HG03354 (cell line): ENCODE data around the gene CYREN.

Experiments used
- ATAC-seq: cut with Tn5 transposase; IDR thresholded peaks from one replicate; pipeline ENCODE4 v1.9.1; 2021; ENCODE audit warnings: mild to moderate bottlenecking; ENCODE audit not compliant: unreplicated experiment, poor library complexity, severe bottlenecking

CYREN gene, protein sequence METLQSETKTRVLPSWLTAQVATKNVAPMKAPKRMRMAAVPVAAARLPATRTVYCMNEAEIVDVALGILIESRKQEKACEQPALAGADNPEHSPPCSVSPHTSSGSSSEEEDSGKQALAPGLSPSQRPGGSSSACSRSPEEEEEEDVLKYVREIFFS

DNA sequence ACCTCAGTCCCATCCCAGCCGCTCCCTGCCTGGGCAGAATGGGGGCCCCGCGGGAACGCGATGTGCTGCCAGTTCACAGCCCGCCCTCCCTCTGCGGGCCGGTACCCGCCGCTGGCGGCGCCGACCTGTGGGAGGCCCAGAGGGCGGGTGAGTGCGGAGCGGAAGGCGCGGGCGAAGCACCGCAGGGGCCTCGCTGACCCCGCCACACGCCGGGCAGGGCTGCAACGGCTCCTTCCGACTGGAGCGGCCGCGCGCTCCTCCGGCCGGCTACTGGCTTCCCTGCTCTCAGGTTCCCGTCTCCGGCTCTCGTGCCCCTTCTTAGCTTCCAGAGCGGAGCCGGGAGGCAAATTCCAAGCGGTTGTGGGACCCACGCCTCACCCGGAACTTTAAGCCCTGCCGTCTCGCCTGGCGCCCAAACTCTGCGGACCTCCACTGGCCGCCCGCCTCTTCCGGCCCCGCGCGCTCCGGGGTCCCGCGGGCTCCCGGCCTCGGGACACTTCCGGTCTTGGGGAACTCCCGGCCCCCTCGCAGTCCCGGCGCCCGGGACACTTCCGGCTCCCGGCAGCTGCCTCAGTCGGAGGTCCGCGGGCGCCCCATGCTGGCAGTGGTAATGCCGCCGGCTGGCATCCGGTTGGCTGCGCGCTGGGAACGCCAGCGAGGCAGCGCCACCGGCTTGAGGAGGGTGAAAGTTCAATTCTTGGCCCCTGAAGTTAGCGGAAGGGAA is at the start of gene CYREN:
CYREN (minus strand) TSS at position 434 of the 724 bp plus-strand sequence. CDS start 1,785 bp downstream, outside the sequence.
- peak; percentile 69 for ATAC-seq

DNA sequence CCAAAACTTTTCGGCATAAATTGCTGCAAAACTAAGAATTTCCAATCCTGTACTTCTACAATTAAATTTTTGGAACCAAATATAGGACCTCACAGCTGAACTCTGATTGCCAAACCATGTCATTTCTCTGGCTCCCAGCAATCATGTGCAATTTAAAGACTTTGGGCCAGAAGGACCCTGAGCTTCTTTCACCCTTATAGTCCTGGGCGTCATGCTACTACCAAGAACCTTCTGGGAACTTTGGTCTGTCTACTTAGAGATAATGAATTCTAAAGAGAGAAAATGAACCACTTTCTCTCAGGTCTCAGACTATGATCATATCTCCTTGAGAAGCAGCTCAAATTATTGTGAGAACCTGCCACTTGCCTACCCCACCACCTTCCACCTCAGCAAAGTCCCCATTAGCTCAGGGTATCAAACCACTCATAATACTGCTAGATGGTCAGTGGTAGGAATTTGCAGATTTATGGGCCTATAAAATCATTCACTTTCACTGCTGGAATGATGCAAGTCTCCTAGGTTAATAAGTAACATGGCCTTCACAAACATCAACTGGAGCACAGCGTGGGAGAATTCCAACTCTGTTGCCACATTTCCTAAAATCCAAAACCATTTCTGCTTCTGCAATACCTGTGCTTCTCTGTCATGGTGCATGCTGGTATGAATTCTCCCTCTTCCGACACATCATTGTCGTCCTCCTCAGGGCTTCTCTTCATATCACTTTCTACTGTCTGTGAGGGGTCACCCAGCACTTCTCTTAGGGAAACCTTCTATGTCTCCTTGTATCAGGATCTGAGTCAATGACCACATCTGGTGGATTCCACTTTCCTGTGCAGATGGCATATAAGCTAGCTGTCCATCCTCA is 47.4 kb upstream of the CYREN start:
- no peak for ATAC-seq

DNA sequence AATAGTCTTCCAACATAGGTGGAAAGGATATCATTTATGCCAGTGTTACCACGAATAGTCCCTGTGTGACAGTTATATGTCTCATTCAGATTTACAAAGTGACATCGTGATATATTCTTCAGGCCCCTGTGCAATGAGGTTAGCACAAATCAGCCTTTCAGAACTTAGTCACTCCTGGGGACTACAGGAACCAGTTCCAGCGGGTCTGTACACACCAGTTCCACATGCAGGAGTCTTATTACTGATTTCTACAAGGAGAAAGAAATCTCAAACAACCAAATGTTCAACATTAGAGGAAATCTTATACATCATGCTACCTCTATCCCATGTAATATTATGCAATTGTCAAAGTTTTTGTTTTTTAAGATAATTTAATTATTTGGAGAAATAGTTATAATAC is 45.2 kb upstream of the CYREN start:
- no peak for ATAC-seq

DNA sequence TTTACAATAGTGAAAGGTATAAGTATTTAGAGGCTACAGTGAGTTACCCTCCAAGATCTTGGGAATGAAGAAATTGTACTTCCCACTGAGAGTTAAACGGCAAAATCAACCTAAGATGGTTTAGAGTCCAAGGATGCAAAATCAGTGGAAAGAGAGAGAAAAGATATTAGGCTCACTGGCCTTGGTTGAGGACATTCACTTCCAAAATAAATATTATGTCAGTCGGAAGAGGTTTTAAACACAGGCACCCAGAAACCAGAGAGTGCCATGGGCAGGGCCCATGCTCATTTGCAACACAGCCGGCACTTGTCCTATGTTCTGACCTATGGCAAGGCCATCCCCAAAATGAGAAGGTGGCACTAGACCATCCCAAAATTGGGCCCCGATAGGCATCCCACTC is 44.7 kb upstream of the CYREN start:
- no peak for ATAC-seq

DNA sequence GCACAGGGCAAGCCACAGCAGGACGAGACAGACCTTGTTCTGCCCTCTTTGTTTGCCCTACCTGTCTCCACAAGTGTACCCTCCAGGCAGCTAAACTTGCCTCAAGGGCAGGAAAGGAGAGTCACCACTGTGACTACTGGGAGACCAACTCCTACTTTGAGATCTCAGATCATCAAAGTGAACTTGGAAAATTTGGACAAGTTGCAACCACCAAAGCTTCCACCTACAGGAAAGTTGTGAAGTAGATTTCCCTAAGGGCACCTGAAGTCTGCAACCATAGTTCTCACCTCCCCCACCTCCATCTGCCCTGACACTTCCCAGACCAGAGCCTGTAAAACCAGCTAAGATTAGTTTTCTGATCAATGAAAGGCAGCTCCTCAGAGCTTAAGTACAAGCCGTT is 43.3 kb upstream of the CYREN start:
- ATAC-seq, result no peak

DNA sequence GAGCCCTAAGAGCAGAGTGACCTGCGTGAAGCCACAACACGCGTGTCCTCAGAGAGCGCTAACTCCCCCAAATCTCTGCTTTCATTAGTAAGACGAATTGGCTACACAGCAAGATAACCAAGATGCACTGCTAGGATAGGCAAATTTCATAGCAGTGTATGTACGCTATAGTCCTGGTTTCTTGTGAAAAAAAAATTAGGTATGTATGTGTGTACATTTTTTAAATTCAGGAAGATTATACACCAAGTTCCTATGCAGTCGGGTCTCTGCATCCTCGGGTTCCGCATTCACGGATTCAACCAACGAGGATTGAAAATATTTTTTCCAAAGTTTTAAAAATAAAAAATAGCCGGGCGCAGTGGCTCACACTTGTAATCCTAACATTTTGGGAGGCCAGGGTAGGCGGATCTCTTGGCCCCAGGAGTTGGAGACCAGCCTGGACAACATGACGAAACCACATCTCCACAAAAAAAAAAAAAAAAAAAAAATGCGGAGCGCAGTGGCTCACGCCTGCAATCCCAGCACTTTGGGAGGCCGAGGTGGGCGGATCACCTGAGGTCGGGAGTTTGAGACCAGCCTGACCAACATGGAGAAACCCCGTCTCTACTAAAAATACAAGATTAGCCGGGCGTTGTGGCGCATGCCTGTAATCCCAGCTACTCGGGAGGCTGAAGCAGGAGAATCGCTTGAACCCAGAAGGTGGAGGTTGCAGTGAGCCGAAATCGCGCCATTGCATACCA is 41.6 kb upstream of the CYREN start:
- ATAC-seq, result peak; percentile 37

DNA sequence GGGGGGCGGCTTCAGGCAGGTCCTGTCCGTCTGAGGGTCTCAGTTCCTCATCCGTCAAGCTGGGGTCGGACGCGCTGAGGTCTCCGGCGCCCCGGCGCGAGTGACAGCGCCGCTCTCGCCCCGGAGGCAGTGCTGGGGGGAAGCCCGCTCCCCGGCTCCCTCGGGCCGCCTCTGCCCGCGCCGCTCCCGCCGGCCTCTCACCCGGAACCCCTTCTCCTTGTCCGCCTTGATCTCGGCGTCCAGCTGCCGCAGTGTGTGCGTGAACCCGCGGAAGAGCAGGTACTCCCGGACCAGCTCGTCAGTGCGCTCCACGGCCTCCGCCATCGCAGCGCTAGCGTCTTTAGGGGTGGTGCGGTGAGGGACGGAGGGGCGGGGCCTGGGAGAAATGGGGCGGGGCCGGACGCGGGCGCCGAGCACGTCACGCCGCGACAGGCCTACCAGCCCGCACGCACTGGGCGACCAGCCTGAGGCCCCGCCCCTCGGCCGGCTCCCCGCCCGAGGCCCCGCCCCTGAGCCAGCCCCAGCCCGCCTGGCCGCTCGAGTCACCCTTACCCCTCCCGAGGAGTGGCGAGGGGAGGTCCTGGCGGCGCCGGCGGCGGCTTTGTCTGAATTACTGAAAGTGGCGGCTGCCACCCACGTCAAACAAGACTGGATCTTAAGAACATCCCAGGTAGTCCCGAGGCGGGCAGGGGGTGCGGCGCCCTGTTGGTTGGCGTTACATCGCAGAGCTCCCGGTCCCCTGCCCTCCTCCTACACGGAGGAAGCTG is 40.9 kb upstream of the CYREN start, which contains the start of gene WDR91:
WDR91 (minus strand) TSS at position 348 of the 767 bp plus-strand sequence; CDS start at position 324, 24 bp downstream.
- ATAC-seq, result peak; percentile 84

DNA sequence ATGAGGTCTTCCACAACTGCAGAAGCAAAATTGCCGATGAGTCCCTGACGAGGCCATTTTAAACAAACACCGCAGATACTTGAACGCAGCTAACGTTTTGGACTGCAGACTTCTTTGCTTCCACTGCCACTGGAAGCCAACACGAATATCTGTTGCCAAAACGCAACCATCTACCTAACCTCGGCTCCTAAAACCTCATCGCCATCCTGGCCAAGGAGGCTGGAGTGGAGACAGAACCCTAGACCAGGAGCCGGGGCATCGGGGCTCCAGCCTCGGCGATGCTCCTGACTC is 40.3 kb upstream of the CYREN start:
- no peak for ATAC-seq

DNA sequence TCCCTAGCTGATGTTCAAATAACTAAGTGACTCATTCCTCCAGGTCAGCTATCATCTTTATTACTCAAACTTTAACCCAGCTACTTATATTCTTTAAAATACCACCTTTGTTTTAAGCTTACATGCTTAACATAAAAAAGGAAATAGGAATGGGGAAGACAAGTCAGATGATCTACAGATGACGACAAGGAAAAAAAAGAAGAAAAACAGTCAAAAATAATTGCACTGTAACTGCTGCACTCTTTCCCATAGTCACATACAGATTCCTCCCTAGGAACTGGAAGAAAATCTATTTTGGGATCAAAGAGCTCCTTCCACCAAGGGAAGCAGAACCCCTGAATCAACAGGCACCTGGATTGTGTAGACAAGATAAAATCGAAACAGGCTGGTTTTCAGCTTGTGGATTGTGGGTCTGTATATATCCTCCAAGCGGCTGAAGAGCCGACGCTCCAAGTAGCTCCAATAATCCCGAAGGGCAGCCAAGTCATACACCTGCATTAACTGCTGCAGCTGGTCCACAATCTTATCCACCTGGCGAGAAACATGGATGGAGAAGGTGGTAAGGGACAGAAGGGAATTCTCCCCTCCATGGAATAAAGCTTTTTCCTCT is 38.8 kb upstream of the CYREN start:
- ATAC-seq, result no peak

DNA sequence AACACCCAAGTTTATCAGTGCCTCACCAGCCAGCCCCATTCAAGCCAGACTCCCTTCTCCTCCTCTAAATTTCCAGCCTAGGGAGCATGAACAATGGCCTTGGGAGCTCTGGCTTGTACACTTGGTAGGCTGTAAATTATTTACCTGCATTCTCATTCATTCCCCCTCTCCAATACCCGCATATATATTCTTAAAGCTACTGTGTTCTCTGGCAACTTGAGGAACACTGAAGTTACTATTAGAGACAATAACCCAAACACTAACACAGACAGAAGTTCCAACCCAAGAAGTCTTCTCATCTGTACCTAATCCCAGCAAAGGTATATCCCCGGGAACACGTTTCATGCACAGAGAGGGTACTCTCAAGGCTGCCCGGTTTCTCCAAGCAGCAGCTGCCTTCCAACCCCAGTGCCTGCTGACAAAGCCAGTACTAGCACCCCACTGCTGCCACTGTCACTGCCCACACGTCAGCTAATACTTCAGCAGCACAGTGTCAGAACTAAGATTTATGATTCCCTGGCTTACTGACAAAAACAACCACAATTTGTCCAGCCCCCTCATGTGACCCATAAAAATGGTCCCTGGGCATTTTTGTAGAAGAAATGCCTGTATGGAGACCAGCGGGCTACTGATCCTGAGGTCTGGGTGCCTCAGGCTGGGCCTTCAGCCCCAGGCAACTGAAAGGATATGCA is 37.7 kb upstream of the CYREN start:
- no peak for ATAC-seq

DNA sequence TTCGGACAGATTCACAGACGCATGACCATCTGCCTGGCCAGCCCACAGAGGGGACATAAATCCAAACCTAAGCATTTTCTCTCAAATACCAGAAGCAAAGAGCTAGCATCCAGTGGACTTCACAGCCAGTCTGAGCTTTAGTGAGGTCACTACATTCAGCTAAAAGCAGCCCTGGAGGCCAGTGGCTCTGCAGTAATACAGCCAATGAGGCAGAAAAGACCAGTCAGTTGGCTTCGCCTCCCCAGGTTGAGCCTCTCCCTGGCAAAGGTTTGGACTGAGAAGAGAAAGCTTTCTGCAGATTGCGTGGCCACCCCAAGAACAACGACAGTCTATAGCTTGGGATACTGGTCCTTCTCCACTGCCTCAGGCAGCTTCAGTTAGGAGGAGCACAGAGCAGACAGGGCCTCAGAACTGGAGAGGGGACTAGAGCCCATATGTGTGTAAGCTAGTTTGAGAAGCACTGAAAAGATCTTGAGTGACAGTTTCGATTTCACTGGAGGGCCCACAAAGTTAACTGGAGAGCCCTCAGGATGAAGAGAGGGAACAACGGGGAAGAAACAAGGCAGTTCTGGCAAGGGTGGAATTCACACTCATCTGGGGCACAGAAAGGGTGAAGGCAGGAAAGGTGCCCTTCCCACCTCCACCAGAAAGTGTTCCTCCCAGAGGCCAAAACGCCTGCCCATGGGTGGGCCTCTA is 37.0 kb upstream of the CYREN start:
- no peak for ATAC-seq

DNA sequence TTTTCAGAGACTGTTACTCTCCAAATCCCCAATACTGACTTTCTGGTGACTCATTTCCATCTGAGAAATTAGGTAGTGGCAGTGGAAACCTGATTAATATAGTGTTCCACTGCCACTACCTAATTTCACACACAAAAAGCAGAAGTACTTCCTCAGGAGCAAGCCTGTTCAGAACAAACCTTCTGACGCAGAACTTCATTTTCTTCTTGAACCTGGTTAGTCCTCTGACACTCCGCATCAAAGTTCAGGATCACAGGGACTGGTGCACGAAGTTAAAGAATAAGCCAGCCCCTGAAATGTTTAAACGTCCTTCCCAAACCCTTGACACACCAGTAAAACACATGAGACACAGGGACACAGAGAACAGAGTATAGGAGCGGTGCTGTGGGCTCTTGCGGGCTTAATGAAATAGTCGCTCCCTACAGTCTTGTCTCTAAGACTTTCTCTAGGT is 36.5 kb upstream of the CYREN start:
- ATAC-seq, result peak; percentile 27

DNA sequence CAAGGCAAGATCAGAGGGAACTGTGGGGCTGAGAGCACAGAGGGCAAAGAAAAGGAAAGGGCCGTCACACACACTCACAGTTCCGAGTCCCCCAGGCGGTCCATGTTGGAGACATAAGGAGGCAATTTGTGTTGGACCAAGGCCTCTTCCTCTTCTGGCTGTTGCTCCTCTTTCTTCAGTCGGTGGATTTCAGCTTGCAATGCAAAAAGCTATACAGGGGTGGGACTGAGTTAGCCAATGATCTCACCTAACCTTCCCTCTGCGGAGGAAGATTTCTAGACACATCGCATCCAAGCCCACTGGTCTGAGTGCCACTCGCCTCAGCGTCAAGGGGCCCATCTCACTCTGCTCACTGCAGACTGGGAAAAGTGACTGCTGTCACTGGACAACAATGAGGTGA is 35.3 kb upstream of the CYREN start:
- no peak for ATAC-seq

DNA sequence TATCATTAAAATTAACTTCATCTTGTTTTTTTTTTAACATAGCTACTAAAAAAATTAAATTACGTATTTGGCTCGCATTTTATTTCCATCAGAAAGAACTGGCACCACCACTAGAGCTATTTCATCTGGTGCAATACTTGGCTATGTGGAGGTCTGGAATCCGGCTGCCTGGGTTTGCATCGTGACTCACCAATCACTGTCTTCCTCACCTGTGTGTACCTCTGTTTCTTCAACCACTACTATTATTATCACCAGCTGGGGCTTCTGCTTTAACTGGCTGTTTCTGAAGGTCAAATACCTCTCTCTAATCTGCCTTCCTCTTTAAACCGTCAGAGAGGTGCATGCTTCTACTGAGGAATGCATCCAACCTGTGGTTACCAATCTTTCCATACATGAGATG is 34.4 kb upstream of the CYREN start:
- no peak for ATAC-seq

DNA sequence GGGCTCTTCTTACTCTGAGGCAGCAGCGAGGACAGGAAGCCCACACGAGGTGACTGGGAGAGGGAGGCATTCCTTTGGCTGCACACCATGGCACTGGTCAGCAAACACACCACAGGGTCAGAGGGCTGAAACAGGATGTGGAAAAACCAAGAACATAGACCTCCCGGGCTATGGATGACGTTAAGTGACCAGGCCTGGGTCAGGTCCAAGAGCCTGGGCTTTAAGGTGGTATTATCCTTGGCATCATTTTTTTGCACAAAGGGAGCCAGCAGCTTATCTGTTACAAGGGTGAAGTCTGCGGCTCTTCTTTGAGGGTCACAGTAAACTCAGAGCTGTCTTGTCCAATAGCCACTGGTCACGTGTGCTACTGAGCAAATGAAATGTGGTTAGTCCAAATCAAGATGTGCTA is 33.8 kb upstream of the CYREN start:
- no peak for ATAC-seq

DNA sequence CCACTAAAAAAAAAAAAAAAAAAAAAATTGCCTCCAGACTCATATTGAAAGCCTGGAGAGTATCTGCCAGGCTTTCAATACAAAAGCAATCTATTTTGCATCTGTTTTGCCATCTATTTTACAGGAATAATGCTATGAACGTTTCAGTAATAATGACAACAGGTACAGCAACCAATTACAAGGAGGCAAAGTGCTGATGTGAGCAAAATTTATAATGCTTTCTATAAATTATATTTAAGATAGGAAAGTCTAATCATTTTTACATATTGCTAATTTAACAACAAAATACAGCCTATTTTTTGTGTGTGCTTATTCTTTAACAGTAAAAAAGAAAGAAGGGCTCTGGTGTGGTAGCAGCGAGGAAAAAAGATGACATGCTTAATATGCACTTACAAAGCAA is 30.8 kb upstream of the CYREN start:
- no peak for ATAC-seq

DNA sequence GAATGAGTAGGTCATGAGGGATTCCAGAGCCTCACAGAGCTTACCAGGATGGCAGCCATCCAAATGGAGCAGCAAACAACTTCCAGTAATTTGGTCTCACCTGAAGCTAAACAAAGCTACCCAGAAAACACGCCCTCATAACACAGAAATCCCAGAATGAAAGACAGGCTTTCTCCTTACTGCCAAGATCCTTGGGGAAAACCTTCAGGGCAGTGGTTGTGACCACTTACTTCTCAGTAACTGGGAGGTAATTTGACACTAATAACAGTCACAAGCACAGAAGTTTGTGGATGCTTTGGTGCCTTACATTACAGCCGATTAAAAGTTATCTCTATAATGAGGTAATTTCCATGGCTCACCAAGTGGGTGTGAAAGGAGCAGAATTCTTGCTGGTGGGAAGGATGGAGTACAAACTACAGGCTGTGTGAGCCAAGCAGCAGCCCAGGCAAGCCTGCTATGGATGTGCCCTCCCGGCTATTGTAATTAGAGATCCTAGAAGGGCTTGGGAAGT is 30.4 kb upstream of the CYREN start:
- ATAC-seq, result no peak

DNA sequence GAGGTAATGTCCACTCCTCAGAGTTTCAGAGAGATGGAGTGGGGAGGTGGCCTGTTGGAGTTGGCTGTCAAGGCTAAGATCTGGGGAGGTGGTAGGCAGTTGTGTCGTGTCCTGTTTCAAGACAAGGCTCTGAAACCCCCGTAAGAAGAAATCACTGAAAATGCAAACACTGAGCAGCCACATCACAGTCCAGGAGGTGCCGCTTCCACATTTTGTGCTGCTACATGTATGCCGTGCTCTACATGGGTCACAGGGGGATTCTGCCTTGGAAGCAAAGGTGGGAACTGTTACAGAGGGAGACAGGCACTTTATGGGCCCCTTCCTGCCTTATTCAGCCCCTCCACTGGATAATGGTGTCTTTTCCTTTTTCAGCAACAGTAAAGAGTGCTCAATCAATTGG is 28.9 kb upstream of the CYREN start:
- no peak for ATAC-seq
